GM21381 (cell line): Measurements from ENCODE around the gene EBF3.

Experiments
- ATAC-seq: cut with Tn5 transposase; IDR thresholded peaks from one replicate; pipeline ENCODE4 v1.9.1; 2021; ENCODE audit warnings: mild to moderate bottlenecking, moderate library complexity; ENCODE audit not compliant: unreplicated experiment

Gene EBF3

GRCh38 chr10:129963641-129964501 lies at the start of gene EBF3:
Gene EBF3, minus strand, starts transcription at chr10:129964274. Its CDS starts 506 bp downstream, at chr10:129963768.
- ATAC-seq = no peak

- ATAC-seq = no peak
Measured at GRCh38 chr10:130013335-130014262, 49.5 kb upstream of the EBF3 start.

- no peak for ATAC-seq
Measured at GRCh38 chr10:130012129-130012528, 48.1 kb upstream of the EBF3 start.

GRCh38 chr10:130010653-130011052 lies 46.6 kb upstream of the EBF3 start:
- ATAC-seq = no peak

- ATAC-seq = no peak
Measured at GRCh38 chr10:130009228-130009627, 45.2 kb upstream of the EBF3 start.

GRCh38 chr10:130003787-130004613 lies 39.9 kb upstream of the EBF3 start:
- ATAC-seq = no peak

GRCh38 chr10:130003166-130003565 lies 39.1 kb upstream of the EBF3 start:
- ATAC-seq = no peak

- no peak for ATAC-seq
Measured at GRCh38 chr10:130002606-130003005, 38.5 kb upstream of the EBF3 start.

- ATAC-seq = no peak
Measured at GRCh38 chr10:130000918-130001317, 36.8 kb upstream of the EBF3 start.

GRCh38 chr10:129999140-129999539 lies 35.1 kb upstream of the EBF3 start:
- no peak for ATAC-seq

GRCh38 chr10:129993621-129994020 lies 29.5 kb upstream of the EBF3 start:
- ATAC-seq = no peak

GRCh38 chr10:129992356-129992755 lies 28.3 kb upstream of the EBF3 start:
- ATAC-seq = no peak

GRCh38 chr10:129982825-129983224 lies 18.8 kb upstream of the EBF3 start:
- ATAC-seq = no peak

- ATAC-seq = no peak
Measured at GRCh38 chr10:129978980-129979379, 14.9 kb upstream of the EBF3 start.

- no peak for ATAC-seq
Measured at GRCh38 chr10:129978322-129978721, 14.2 kb upstream of the EBF3 start.

- no peak for ATAC-seq
Measured at GRCh38 chr10:129977794-129978193, 13.7 kb upstream of the EBF3 start.

- ATAC-seq = no peak
Measured at GRCh38 chr10:129973674-129974059, 9.6 kb upstream of the EBF3 start.

- no peak for ATAC-seq
Measured at GRCh38 chr10:129972966-129973673, 9.0 kb upstream of the EBF3 start.

GRCh38 chr10:129972145-129972965 lies 8.3 kb upstream of the EBF3 start:
- no peak for ATAC-seq
